ENCODE data around the gene C19orf85.

Gene C19orf85

DNA sequence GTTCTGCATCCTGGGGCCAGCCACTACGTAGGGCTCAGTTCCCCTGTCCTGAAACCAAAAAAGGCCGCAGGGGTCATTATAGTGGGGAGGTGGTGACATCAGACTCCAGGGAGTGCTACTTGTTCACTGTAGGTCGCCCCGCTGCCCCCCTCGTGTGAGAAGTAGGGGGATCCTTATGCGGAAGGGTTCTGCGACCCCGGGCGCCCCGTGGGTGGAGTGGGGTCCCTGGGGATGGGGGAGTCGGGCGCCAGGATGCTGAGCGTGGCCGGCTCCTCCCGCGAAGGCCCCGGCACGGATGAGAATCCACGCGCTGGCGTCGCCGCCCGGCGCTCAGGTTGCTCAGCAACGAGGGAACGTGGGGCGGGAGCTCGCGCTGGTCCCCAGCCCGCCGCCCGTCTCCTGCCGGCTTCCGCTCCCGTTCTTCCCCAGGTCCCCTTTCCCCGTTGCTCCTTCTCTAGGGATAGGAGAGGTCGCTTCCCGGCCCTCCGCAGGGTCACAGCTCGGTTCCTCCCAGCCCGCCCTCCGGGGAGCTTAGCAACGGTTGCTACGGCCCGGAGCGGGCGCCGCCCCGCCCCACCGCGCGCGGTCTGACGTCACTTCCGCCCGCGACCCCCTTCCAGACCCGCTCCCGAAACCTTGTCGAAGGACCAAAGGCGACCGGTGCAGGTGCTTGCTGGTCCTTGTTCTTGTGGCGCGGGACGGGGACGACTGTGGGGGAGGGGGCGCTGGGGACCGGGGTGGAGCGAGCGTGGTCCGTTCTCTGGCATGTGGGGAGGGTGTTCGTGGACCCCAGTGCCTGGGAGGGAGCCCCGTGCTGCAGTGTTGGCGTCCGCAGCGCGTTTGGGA, 20.3 kb upstream of the C19orf85 start, which contains the start of gene NAT14:
NAT14 (plus strand) TSS at position 596 of the 846 bp plus-strand sequence. CDS start 521 bp downstream, outside the sequence.
- H3K36me3 ChIP-seq = peaks cover 11 to 32% (median 30%) of the 10 kb centered on the region in 3 donors
- no peaks in the 10 kb centered on the region for H3K9me3 ChIP-seq
- H3K27me3 ChIP-seq = peaks cover 0 to 61% of the 10 kb centered on the region in 2 donors
- intact Hi-C loops (cut with DNase I; ENCODE audit: low total_unique reads) = no loop called here
- peak within 1 kb of the TSS; percentile 47 to 55 for H3K4me3 ChIP-seq
- H3K4me1 ChIP-seq = peaks cover 0 to 55% (median 35%) of the 10 kb centered on the region in 4 donors
- no peak for DNase-seq
- TF ChIP-seq CTCF (IDR thresholded peaks at IDR 0.05) = no peak
- peak within 1 kb of the TSS; percentile 60 to 86 for H3K27ac ChIP-seq

GRCh38 chr19:55483706-55484592, 19.4 kb upstream of the C19orf85 start:
- DNase-seq = no peak
- H3K4me3 ChIP-seq = peak overlapping the region; percentile 47 to 55

DNA sequence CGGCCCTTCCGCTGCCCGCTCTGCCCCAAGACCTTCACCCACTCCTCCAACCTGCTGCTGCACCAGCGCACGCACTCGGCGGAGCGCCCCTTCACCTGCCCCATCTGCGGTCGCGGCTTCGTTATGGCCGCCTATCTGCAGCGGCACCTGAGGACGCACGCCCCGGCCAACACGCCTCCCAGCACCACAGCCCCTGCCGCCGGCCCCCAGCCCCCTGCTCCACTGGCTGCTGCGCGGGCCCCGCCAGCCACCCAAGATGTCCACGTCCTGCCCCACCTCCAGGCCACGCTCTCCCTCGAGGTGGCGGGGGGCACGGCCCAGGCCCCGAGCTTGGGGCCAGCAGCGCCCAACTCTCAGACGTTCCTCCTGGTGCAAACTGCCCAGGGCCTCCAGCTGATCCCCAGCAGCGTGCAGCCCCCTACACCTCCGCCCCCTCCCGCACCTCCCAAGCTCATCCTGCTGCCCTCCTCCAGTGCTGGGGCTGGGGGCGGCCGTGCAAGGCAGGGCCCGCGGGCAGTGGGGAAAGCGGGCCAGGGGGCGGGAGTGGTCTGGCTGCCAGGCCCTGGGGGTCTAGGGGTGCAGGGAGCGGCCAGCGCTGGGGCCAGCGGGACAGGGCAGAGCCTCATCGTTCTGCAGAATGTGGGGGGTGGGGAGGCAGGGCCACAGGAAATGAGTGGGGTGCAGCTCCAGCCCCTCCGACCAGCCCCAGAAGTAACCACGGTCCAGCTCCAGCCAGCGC, 18.6 kb upstream of the C19orf85 start:
- Histone ChIP-seq H3K4me1 (peaks cover 0 to 46% (median 32%) of the 10 kb centered on the region in 4 donors), H3K27ac (no peak overlapping the region), H3K27me3 (peaks cover 0 to 51% of the 10 kb centered on the region in 2 donors), H3K9me3 (no peaks in the 10 kb centered on the region), H3K36me3 (peaks cover 11 to 35% (median 30%) of the 10 kb centered on the region in 3 donors), H3K4me3 (no peak overlapping the region)
- DNase-seq = no peak
- intact Hi-C loops (cut with DNase I; ENCODE audit: low total_unique reads) = no loop called here
- TF ChIP-seq CTCF (IDR thresholded peaks at IDR 0.05) = no peak

More at GRCh38 chr19:55483706-55484592, 19.4 kb upstream of the C19orf85 start:
- no peak for TF ChIP-seq CTCF (IDR thresholded peaks at IDR 0.05)
- intact Hi-C loops (cut with DNase I; ENCODE audit: low total_unique reads) = no loop called here
- H3K27me3 ChIP-seq = peaks cover 0 to 52% of the 10 kb centered on the region in 2 donors
- H3K9me3 ChIP-seq = no peaks in the 10 kb centered on the region
- H3K36me3 ChIP-seq = peaks cover 11 to 35% (median 30%) of the 10 kb centered on the region in 3 donors
- peaks cover 0 to 49% (median 33%) of the 10 kb centered on the region in 4 donors for H3K4me1 ChIP-seq
- no peak overlapping the region for H3K27ac ChIP-seq

GRCh38 chr19:55482156-55482961, 17.8 kb upstream of the C19orf85 start:
- intact Hi-C loops (cut with DNase I; ENCODE audit: low total_unique reads) = no loop called here
- H3K27me3 ChIP-seq = peaks cover 0 to 47% of the 10 kb centered on the region in 2 donors
- no peaks in the 10 kb centered on the region for H3K9me3 ChIP-seq
- no peak overlapping the region for H3K4me3 ChIP-seq
- DNase-seq = no peak
- H3K36me3 ChIP-seq = peaks cover 11 to 35% (median 30%) of the 10 kb centered on the region in 3 donors
- H3K4me1 ChIP-seq = peaks cover 0 to 46% (median 36%) of the 10 kb centered on the region in 4 donors
- no peak for TF ChIP-seq CTCF (IDR thresholded peaks at IDR 0.05)
- no peak overlapping the region for H3K27ac ChIP-seq

Measured in tibial artery (tissue), 4 donors.